ENCODE data around the gene PPP3R1.
"Not testable (repeated sequence)": the region's sequence is repeated elsewhere in the genome, so short reads cannot be mapped to it uniquely, and the experiment has no call there.

The PPP3R1 gene

GRCh38 chr2:68185541-68186164 is 66.7 kb downstream of the PPP3R1 start:
- DNase-seq, result peak; percentile 16 to 66

GRCh38 chr2:68182902-68183301 is 69.4 kb downstream of the PPP3R1 start:
- no peak for DNase-seq

GRCh38 chr2:68178954-68179627 is 73.2 kb downstream of the PPP3R1 start:
- no peak for DNase-seq

- no peak for DNase-seq
These were observed 73.9 kb downstream of the PPP3R1 start for GRCh38 chr2:68178432-68178831.

- DNase-seq, result no peak
These were observed 74.8 kb downstream of the PPP3R1 start for GRCh38 chr2:68177541-68177940.

GRCh38 chr2:68176657-68177056 is 75.7 kb downstream of the PPP3R1 start:
- no peak for DNase-seq

- DNase-seq, result not testable (repeated sequence)
These were observed 77.1 kb downstream of the PPP3R1 start for GRCh38 chr2:68175210-68175609.

GRCh38 chr2:68172990-68173700 is 79.2 kb downstream of the PPP3R1 start:
- DNase-seq, result no peak

- DNase-seq, result no peak
These were observed 79.8 kb downstream of the PPP3R1 start for GRCh38 chr2:68172521-68172920.

- DNase-seq, result no peak
These were observed 80.6 kb downstream of the PPP3R1 start for GRCh38 chr2:68171684-68172083.

GRCh38 chr2:68171146-68171545 is 81.2 kb downstream of the PPP3R1 start:
- DNase-seq, result no peak

- DNase-seq, result no peak
These were observed 83.0 kb downstream of the PPP3R1 start for GRCh38 chr2:68169308-68169707.

GRCh38 chr2:68167186-68167585 is 85.1 kb downstream of the PPP3R1 start:
- DNase-seq, result no peak

GRCh38 chr2:68163641-68164040 is 88.7 kb downstream of the PPP3R1 start:
- no peak for DNase-seq

GRCh38 chr2:68158134-68158447 is 94.2 kb downstream of the PPP3R1 start:
- peak in 1 of 2 experiments; percentile 58 for DNase-seq

GRCh38 chr2:68157402-68158133 is 94.8 kb downstream of the PPP3R1 start, which contains the start of gene PNO1:
Gene PNO1, plus strand, starts transcription at chr2:68157888. Its CDS starts 47 bp downstream, at chr2:68157935.
- DNase-seq, result peak; percentile 91 to 96

- peak; percentile 25 to 71 for DNase-seq
These were observed 95.3 kb downstream of the PPP3R1 start for GRCh38 chr2:68157002-68157401.

- no peak for DNase-seq
These were observed 95.9 kb downstream of the PPP3R1 start for GRCh38 chr2:68156419-68156818.

- no peak for DNase-seq
These were observed 96.7 kb downstream of the PPP3R1 start for GRCh38 chr2:68155618-68156017.

GRCh38 chr2:68152681-68153347 is 99.5 kb downstream of the PPP3R1 start:
- no peak for DNase-seq

- no peak for DNase-seq
These were observed 101.3 kb downstream of the PPP3R1 start for GRCh38 chr2:68151037-68151436.

- DNase-seq, result no peak
These were observed 110.5 kb downstream of the PPP3R1 start for GRCh38 chr2:68141875-68142274.
